Measurements from ENCODE around the gene CAMK2A. TPM values are rescaled to one million over a fixed set of nuclear protein-coding genes. Genes with fewer than 3 reads are reported as not detected.

Gene CAMK2A
- total and polyA plus RNA-seq, 4 donors: under 0.01 TPM; not detected in 3

DNA sequence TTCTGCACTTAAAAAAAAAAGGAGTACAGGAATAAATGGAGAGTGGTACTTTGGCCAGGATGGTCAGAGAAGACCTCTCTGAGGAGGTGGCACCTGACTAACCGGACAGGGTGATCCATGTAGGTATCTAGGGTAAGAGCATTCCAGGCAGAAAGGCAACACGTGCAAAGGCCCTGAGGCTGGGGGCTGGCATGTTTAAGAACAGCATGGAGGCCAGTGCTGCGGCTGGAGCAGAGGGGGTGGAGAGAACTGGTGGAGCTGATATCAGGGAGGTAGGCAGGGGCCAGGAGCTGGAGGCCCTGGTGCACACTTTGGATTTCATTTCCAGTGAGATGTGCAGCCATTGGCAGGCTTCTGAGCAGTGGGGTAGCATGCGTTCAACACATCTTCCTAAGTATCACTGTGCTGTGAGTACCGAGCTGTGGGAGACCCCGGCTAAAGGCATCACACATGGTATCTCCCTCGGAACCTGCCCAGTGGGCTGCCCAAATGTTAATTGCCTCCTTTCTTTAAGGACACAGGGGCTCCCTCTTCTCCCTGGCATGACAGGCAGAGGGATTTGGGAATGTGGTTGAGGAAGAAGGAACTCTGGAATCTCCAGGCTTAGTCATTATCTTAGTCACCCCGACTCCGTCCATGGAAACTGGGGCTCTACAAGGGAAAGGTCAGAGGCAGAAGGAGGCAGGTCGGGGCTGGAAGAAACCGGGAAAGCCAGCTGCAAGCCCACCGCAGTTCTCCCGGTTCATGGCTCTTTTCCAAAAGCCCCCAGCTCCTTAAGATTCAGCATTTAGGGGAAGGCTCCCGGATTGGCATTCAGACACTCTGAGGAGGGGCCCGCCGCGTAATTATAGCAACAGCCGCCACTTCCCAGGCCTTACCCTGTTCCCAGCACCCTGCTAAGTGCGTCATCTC, 81.1 kb downstream of the CAMK2A start:
- peak overlapping the region in 1 of 2 donors; percentile 52 for H3K27ac ChIP-seq (ENCODE audit: low read depth in 1 of 2, low read length in 2 of 2)
- WGBS: 78% methylated on average over 19 of the region's 19 CpGs
- TF ChIP-seq, protein P1, sequence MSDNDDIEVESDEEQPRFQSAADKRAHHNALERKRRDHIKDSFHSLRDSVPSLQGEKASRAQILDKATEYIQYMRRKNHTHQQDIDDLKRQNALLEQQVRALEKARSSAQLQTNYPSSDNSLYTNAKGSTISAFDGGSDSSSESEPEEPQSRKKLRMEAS (IDR thresholded peaks at IDR 0.05): no peak
- TF ChIP-seq FOXA1 (IDR thresholded peaks at IDR 0.05) (no peak), SP1 (IDR thresholded peaks at IDR 0.05) (no peak), HNF4A (conservative IDR thresholded peaks at IDR 0.05) (no peak), EGR1 (IDR thresholded peaks at IDR 0.05; ENCODE audit: low read depth in 2 of 2) (no peak)
- no peaks in the 10 kb centered on the region for H3K9me3 ChIP-seq (ENCODE audit: control insufficient read depth in 4 of 4, low read length in 3 of 4)
- no peaks in the 10 kb centered on the region for H3K27me3 ChIP-seq (ENCODE audit: control insufficient read depth in 4 of 4, insufficient read depth in 4 of 4, low read length in 3 of 4)
- no peak overlapping the region for H3K4me3 ChIP-seq (ENCODE audit: low read depth in 1 of 3, low read length in 3 of 3)
- no peaks in the 10 kb centered on the region for H3K4me1 ChIP-seq (ENCODE audit: control insufficient read depth in 4 of 4, insufficient read depth in 4 of 4, low read length in 3 of 4)
- H3K9ac ChIP-seq (ENCODE audit: low read depth in 1 of 2, low read length in 2 of 2): no peak overlapping the region
- no peak for DNase-seq (ENCODE audit: low spot score)
- H3K36me3 ChIP-seq (ENCODE audit: control insufficient read depth in 4 of 4, insufficient read depth in 3 of 4, low read depth in 1 of 4, low read length in 3 of 4): no peaks in the 10 kb centered on the region

GRCh38 chr5:150206779-150207115, 82.8 kb downstream of the CAMK2A start:
- Histone ChIP-seq H3K9me3 (ENCODE audit: control insufficient read depth in 4 of 4, low read length in 3 of 4) (no peaks in the 10 kb centered on the region), H3K9ac (ENCODE audit: low read depth in 1 of 2, low read length in 2 of 2) (no peak overlapping the region), H3K4me1 (ENCODE audit: control insufficient read depth in 4 of 4, insufficient read depth in 4 of 4, low read length in 3 of 4) (no peaks in the 10 kb centered on the region), H3K27me3 (ENCODE audit: control insufficient read depth in 4 of 4, insufficient read depth in 4 of 4, low read length in 3 of 4) (no peaks in the 10 kb centered on the region), H3K27ac (ENCODE audit: low read depth in 1 of 2, low read length in 2 of 2) (no peak overlapping the region), H3K36me3 (ENCODE audit: control insufficient read depth in 4 of 4, insufficient read depth in 3 of 4, low read depth in 1 of 4, low read length in 3 of 4) (no peaks in the 10 kb centered on the region), H3K4me3 (ENCODE audit: low read depth in 1 of 3, low read length in 3 of 3) (no peak overlapping the region)
- WGBS: 93% methylated on average over 6 of the region's 6 CpGs
- no peak for DNase-seq (ENCODE audit: low spot score)
- no peak for TF ChIP-seq HNF4A (conservative IDR thresholded peaks at IDR 0.05)
- TF ChIP-seq, protein P1 (IDR thresholded peaks at IDR 0.05): no peak
- no peak for TF ChIP-seq REST (IDR thresholded peaks at IDR 0.05)
- TF ChIP-seq RAD21 (IDR thresholded peaks at IDR 0.05): no peak
- no peak for TF ChIP-seq GABPA (IDR thresholded peaks at IDR 0.05 in 1 of 2, conservative IDR thresholded peaks at IDR 0.05 in 1 of 2)
- TF ChIP-seq, protein P2, sequence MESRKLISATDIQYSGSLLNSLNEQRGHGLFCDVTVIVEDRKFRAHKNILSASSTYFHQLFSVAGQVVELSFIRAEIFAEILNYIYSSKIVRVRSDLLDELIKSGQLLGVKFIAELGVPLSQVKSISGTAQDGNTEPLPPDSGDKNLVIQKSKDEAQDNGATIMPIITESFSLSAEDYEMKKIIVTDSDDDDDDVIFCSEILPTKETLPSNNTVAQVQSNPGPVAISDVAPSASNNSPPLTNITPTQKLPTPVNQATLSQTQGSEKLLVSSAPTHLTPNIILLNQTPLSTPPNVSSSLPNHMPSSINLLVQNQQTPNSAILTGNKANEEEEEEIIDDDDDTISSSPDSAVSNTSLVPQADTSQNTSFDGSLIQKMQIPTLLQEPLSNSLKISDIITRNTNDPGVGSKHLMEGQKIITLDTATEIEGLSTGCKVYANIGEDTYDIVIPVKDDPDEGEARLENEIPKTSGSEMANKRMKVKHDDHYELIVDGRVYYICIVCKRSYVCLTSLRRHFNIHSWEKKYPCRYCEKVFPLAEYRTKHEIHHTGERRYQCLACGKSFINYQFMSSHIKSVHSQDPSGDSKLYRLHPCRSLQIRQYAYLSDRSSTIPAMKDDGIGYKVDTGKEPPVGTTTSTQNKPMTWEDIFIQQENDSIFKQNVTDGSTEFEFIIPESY (IDR thresholded peaks at IDR 0.05): no peak
- TF ChIP-seq ATF3 (IDR thresholded peaks at IDR 0.05): no peak
- TF ChIP-seq HNF4G (IDR thresholded peaks at IDR 0.05): no peak
- TF ChIP-seq NR2F2 (IDR thresholded peaks at IDR 0.05): no peak
- no peak for TF ChIP-seq FOXA2 (IDR thresholded peaks at IDR 0.05)
- TF ChIP-seq JUND (IDR thresholded peaks at IDR 0.05): no peak
